GM19455 (cell line): ENCODE measurements around the gene HUWE1.
"Not testable (repeated sequence)": the region's sequence is repeated elsewhere in the genome, so short reads cannot be mapped to it uniquely, and the experiment has no call there.

Source experiments
- ATAC-seq: cut with Tn5 transposase; IDR thresholded peaks from one replicate; pipeline ENCODE4 v1.9.1; 2021; ENCODE audit not compliant: unreplicated experiment

Gene HUWE1

DNA sequence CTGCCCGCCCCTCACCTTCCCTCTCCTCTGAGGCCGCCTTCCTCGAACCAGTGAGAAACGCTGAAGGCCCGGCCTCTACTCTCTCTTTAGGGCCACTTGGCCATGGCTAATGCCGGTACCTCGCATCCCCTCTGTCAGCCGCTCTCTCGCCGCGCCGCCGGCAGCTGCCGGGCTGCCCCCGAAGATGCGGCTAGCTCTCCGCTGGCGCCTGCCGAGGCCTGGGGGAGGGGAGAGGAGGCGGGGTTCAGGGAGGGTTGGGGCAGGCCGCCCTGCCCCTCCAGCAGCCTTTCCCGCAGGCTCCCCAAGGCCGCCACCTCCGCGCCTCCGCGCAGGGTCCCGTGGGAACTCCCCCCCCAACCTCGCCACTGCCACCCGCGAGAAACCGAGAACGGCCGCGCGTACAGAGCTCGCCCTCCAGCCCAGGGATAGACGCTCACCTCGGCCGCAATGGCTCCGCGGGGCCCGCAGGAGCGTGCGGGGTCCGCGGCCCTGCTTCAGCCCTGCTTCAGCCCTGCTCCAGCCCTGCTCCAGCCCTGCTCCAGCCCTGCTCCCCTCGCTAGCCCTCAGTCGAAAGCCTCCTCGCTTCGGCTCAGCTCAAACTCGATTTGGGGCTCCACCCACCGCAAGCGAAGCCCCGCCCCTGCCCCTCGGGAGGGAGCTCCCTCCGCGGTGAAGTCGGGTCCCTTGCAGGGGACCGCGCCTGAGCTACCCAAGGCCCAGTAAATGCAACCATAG, at the start of gene HUWE1:
Gene HUWE1, minus strand, starts transcription at position 569 of the 735 bp plus-strand sequence. CDS start 32,612 bp downstream, outside the sequence.
- peak; percentile 42 for ATAC-seq

DNA sequence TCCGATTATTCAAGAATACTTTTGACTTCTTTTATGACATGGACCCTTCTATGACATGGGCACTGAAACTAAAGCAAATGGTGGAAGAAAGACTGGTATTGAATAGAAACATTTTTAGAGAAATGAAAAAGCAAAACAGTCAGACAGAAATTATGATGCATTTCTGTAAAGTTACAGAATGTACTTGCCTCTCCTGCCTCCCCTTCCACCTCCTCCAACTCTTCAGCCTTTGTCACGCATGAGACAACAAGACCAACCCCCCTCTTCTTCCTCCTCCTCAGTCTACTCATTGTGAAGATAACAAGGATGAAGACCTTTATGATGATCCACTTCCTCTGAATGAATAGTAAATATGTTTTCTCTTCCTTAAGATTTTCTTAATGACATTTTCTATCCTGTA, 46.3 kb upstream of the HUWE1 start:
- ATAC-seq: no peak

DNA sequence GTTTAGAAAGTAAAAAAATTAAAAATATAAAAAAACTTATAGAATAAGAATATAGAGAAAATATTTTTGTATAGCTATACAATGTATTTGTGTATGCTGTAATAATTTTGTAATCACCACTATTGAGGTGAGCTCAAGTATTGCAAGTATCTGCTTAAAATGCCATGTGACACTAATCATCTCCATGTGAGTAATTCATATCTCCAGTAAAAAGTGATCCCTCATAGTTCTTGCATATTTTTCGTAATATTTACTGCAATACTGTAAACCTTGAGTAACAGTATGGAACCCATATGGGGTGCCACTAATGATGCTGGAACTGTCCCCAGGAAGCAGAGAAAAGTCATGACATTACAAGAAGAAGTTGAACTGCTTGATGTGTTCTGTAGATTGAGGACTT, 43.2 kb upstream of the HUWE1 start:
- no peak for ATAC-seq

DNA sequence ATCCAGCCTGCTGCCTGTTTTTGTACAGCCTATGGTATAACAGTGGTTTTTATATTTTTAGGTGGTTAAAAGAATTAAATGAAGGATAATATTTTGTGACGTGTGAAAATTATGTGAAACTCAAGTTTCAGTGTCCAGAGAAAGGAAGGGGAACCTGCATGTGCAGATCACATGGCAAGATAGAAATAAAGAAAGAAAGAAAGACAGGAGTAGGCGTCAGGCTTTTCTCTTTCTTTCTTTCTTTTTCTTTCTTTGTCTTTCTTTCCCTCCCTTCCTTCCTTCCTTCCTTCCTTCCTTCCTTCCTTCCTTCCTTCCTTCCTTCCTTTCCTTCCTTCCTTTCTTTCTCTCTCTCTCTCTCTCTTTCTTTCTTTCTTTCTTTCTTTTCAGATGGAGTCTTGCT, 42.0 kb upstream of the HUWE1 start:
- ATAC-seq: no peak

DNA sequence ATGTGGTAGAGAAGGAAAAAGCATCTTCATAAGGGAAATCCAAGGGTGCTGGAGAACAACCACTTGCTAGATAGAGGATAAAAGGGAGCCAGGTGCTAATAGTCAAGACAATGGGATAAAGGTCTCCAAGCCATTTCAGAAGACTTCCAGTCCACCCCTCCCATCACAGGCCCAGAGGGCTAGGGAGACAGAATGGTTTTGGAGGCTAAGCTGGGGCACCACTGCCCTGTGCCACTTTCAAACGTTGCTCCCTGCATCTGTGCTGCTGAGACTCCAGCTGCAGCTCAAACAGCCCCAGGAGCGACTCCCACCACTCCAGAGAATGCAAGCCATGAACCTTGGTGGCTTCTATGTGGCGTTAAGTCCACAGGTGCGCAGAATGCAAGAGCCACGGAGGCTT, 38.4 kb upstream of the HUWE1 start:
- ATAC-seq: no peak

GRCh38 chrX:53723381-53723780, 36.9 kb upstream of the HUWE1 start:
- no peak for ATAC-seq

GRCh38 chrX:53721610-53722009, 35.1 kb upstream of the HUWE1 start:
- ATAC-seq: not testable (repeated sequence)

DNA sequence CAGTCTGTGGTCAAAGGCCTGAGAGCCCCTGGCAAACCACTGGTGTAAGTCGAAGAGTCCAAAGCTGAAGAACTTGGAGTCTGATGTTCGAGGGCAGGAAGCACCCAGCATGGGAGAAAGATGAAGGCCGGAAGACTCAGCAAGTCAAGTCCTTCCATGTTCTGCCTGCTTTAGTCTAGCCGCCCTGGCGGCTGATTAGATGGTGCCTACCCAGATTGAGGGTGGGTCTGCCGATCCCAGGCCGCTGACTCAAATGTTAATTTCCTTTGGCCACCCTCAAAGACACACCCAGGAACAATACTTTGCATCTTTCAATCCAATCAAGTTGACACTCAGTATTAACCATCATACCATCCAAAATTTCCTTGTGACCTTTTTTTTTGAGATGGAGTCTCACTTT, 33.1 kb upstream of the HUWE1 start:
- ATAC-seq: not testable (repeated sequence)

- ATAC-seq: no peak
Measured at GRCh38 chrX:53718073-53718472, 31.6 kb upstream of the HUWE1 start.

- ATAC-seq: no peak
Measured at GRCh38 chrX:53717205-53717604, 30.7 kb upstream of the HUWE1 start.

- no peak for ATAC-seq
Measured at GRCh38 chrX:53716328-53717088, 30.0 kb upstream of the HUWE1 start.

DNA sequence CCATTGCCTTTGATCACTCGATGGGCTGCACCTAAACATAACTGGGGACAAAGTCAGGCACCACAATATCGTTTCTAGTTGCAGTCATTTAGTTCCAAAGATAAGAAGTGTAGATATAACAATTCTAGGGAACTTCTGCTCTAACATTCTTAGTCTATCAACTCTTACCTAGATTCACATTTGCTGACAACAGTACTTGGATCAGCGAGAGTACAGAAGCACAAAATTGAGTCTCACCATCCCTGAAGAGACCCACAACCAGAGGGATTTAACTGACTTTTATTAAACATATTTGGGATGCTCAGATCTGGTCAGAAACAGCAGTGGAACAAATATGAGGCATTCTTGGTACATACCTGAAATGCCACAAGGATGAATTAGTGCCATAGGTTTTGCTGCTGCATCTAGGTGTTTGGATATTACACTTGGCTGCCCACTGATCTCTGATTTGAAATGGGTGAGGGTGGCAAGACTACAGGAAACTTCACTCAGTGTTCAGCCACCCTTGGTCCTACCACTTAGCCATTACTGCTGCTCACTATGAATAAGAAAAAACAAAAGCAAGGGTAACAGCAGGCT, 28.9 kb upstream of the HUWE1 start:
- no peak for ATAC-seq

- ATAC-seq: peak; percentile 78
Measured at GRCh38 chrX:53714580-53715345, 28.2 kb upstream of the HUWE1 start.

DNA sequence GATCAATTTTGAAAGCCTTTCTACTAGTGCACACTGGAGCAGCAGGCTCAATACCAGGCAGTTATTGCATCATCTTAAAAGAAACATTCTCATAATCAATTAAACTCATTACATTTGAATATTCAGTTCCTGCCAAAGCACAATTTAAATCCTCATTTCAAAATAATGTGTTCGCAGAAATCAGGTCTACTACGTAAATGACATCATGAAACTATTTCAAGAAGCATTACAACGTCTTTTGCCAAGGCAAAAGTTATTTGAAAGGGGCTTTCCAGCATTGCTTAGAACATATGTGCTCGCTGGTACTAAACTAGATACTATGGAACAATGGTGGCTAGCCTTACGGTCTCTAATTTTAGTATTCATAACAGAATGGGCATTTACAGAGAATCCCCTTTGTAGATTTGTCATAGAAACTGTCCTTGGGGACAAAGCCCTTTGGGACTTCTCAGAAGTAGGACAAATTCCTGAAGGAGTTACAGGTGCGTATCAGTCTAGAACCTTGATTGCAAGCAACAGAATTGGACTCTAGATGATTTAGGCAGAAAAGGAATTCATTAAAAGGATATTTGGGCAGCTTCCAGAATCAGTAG, 27.6 kb upstream of the HUWE1 start:
- no peak for ATAC-seq

DNA sequence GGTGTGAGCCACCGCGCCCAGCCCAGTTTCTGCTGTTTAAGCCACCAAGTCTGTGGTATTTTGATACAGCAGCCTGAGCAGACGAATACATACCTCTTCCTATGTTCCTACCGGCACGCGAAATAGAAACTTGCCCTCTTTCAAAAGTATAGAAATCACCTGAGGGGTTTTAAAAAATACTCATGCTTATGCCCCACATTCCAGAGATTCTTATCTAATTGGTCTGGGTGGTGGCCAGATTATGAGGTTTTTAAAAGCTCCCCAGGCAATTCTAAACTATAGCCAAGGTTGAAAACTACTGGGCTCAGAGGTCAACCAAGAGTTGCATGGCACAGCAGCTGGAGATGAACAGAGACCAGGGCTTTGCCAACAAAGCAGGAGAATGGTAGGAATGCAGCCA, 24.9 kb upstream of the HUWE1 start:
- ATAC-seq: no peak

GRCh38 chrX:53704854-53705253, 18.3 kb upstream of the HUWE1 start:
- no peak for ATAC-seq

GRCh38 chrX:53704294-53704693, 17.8 kb upstream of the HUWE1 start:
- ATAC-seq: no peak

DNA sequence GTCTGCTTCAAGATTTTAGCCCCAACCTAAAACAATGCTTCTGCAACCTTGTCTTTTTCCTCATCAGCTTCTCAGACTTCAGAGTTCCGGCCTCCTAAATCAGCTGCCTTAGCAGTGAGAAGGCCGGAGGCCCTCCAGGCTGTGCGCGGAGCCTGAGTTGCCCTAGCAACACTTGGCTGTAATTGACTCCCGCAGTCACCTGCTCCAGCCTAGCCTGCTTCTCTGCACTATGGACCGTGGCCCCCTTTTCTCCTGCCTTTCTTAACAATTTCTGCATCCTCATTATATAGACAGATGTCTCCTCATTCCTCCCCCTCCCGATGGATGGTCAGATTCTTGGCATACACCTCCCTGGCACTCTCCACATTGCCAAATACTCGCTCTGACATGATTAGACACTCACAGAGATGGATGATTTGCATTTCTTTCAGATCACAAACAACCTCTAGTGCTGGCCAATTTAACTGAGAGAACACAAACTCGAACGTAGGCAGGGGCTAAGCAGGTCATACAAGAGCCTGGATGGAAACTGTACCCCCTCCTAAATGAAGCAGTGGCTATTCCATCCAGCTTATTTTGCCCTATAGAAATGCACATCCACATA, 9.5 kb upstream of the HUWE1 start:
- ATAC-seq: no peak

DNA sequence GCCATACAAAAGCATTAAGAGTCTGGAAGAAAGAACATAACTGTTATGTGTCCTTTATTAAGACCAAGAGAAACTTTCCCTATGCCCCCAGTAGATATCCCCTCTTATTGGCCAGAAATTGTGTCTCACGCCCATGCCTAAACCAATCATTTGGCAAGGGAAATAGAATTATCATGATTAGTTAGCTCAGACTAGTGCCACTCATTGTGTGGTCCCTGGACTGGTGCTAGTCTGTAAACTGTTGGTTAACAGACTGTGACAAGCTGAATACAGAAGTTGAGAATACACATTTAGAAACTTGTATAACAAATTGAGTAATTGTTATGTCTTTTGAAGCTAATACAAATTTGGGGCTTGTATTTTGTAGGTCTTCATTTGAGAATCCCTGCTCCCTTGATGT, 8.1 kb upstream of the HUWE1 start:
- no peak for ATAC-seq

DNA sequence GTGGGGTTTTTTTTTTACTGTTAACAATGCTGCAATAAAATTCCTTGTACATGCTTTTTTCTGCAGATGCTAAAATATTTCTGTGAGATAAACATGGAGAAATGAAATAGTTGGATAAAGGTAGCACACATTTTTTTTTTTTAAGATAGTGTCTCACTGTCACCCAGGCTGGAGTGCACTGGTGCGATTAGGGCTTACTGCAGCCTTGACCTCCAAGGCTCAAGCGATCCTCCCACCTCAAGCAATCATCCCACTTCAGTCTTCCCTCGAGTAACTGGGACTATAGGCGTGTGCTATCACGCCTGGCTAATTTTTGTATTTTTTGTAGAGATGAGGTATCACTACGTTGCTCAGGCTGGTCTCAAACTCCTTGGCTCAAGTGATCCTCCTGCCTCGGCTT, 1.8 kb upstream of the HUWE1 start:
- no peak for ATAC-seq

GRCh38 chrX:53685711-53686110, 808 bp downstream of the HUWE1 start:
- no peak for ATAC-seq
